ENCODE results near the gene LRP2BP.
A peak's percentile ranks its signal among the peaks of the same experiment; 100 is the strongest.

The LRP2BP gene

GRCh38 chr4:185396724-185397385 lies 1.1 kb upstream of the LRP2BP start, which contains the start of gene ANKRD37:
Gene ANKRD37, plus strand, starts transcription at chr4:185396841. Its CDS starts 83 bp downstream, at chr4:185396924.
- DNase-seq, result peak in 8 of 10 donors; percentile 21 to 88 (median 28)

GRCh38 chr4:185395956-185396723 lies 416 bp upstream of the LRP2BP start:
- peak; percentile 93 to 100 (median 97) for DNase-seq
- intact Hi-C loops (cut with DNase I), result loop anchor here (2.0 to 10.0 kb wide), 3 partner anchors 75 to 194 kb away; partner anchors contain the start of genes CCDC110 and CFAP97

More at GRCh38 chr4:185396724-185397385, 1.1 kb upstream of the LRP2BP start, which contains the start of gene ANKRD37:
- intact Hi-C loops (cut with DNase I), result loop anchor here (2.0 to 10.0 kb wide), 3 partner anchors 74 to 195 kb away; partner anchors contain the start of genes CCDC110 and CFAP97

GRCh38 chr4:185394568-185395237 lies 1.0 kb downstream of the LRP2BP start:
- DNase-seq, result no peak
- intact Hi-C loops (cut with DNase I), result loop anchor here (5.0 to 10.0 kb wide), 2 partner anchors 90 to 192 kb away; partner anchors contain the start of gene CFAP97

- intact Hi-C loops (cut with DNase I), result loop anchor here (10.0 kb wide), 1 partner anchor 87 kb away; no protein-coding TSS in a partner anchor
- no peak for DNase-seq
Observed at GRCh38 chr4:185392156-185392555, 3.6 kb downstream of the LRP2BP start.

- intact Hi-C loops (cut with DNase I), result loop anchor here (10.0 kb wide), 1 partner anchor 86 kb away; no protein-coding TSS in a partner anchor
- no peak for DNase-seq
Observed at GRCh38 chr4:185390941-185391340, 4.8 kb downstream of the LRP2BP start.

- DNase-seq, result no peak
- intact Hi-C loops (cut with DNase I), result no loop called here
Observed at GRCh38 chr4:185387957-185388356, 7.8 kb downstream of the LRP2BP start.

GRCh38 chr4:185384930-185385331 lies 10.8 kb downstream of the LRP2BP start:
- intact Hi-C loops (cut with DNase I), result no loop called here
- DNase-seq, result no peak

GRCh38 chr4:185384061-185384460 lies 11.7 kb downstream of the LRP2BP start:
- intact Hi-C loops (cut with DNase I), result no loop called here
- no peak for DNase-seq

GRCh38 chr4:185383451-185383850 lies 12.3 kb downstream of the LRP2BP start:
- no peak for DNase-seq
- intact Hi-C loops (cut with DNase I), result no loop called here

- intact Hi-C loops (cut with DNase I), result no loop called here
- DNase-seq, result no peak
Observed at GRCh38 chr4:185382754-185383153, 13.0 kb downstream of the LRP2BP start.

- DNase-seq, result no peak
- intact Hi-C loops (cut with DNase I), result no loop called here
Observed at GRCh38 chr4:185381288-185382196, 14.2 kb downstream of the LRP2BP start.

GRCh38 chr4:185380320-185380719 lies 15.4 kb downstream of the LRP2BP start:
- intact Hi-C loops (cut with DNase I), result no loop called here
- DNase-seq, result no peak

GRCh38 chr4:185379326-185380295 lies 16.1 kb downstream of the LRP2BP start:
- DNase-seq, result no peak
- intact Hi-C loops (cut with DNase I), result no loop called here

- intact Hi-C loops (cut with DNase I), result no loop called here
- DNase-seq, result no peak
Observed at GRCh38 chr4:185378264-185378663, 17.5 kb downstream of the LRP2BP start.

GRCh38 chr4:185374573-185374972 lies 21.2 kb downstream of the LRP2BP start:
- intact Hi-C loops (cut with DNase I), result no loop called here
- DNase-seq, result no peak

GRCh38 chr4:185374027-185374426 lies 21.7 kb downstream of the LRP2BP start:
- DNase-seq, result no peak
- intact Hi-C loops (cut with DNase I), result no loop called here

- no peak for DNase-seq
- intact Hi-C loops (cut with DNase I), result no loop called here
Observed at GRCh38 chr4:185371702-185372101, 24.0 kb downstream of the LRP2BP start.

GRCh38 chr4:185370268-185370949 lies 25.3 kb downstream of the LRP2BP start:
- intact Hi-C loops (cut with DNase I), result no loop called here

More at GRCh38 chr4:185370268-185370949, 25.3 kb downstream of the LRP2BP start:
- no peak for DNase-seq

Measured in posterior cingulate gyrus (tissue), 11 donors.